Left lung (tissue), 10 donors: ENCODE results near the gene CENPF. TPM values are rescaled to one million over a fixed set of nuclear protein-coding genes. Genes with fewer than 3 reads are reported as not detected.
"Not testable (repeated sequence)": the region's sequence is repeated elsewhere in the genome, so short reads cannot be mapped to it uniquely, and the experiment has no call there.

Experiments
- ATAC-seq: fragments of 200-7000 bp; cut with Tn5 transposase; one replicate; pipeline ENCODE4 v1.9.1; 2020; ENCODE audit warnings: moderate library complexity
- DNase-seq, 4 donors: peaks; one replicate each; pipeline ENCODE4 v3.0.0-alpha.2; 2013 to 2020
- H3K27ac ChIP-seq, 2 donors: fragments of 200-600 bp; sonication (generic) in 1 of 2; one replicate each; pipeline versions ENCODE4 v1.5.0 to v1.8.0; 2020 to 2021
- H3K27me3 ChIP-seq, 2 donors: fragments of 200-600 bp; sonication (generic) in 1 of 2; one replicate each; pipeline versions ENCODE4 v1.5.0 to v1.8.0; 2020 to 2021
- H3K36me3 ChIP-seq, 2 donors: fragments of 200-600 bp; sonication (generic) in 1 of 2; one replicate each; pipeline versions ENCODE4 v1.5.0 to v1.8.0; 2020 to 2021
- H3K4me1 ChIP-seq, 2 donors: fragments of 200-600 bp; one replicate each; pipeline ENCODE4 v1.8.0; 2021
- H3K4me3 ChIP-seq, 2 donors: fragments of 200-600 bp; sonication (generic) in 1 of 2; one replicate each; pipeline versions ENCODE4 v1.5.0 to v1.8.0; 2020 to 2021; ENCODE audit warnings: mild to moderate bottlenecking in 1 of 2
- H3K9me3 ChIP-seq, 2 donors: fragments of 200-600 bp; sonication (generic) in 1 of 2; one replicate each; pipeline versions ENCODE4 v1.5.0 to v1.8.0; 2020 to 2021
- intact Hi-C, 2 donors: fragments of 100-400 bp; cut with DNase I; formaldehyde crosslinking; loops; one replicate each; pipeline versions ENCODE4 v1.11.2 to v1.14.2; 2022
- polyA plus RNA-seq, 6 donors: library from polyadenylated mRNA; unstranded; fragments of 120-200 nt; gene quantifications; one replicate each; pipeline ENCODE4 v1.2.1, GENCODE V29; 2013; ENCODE audit not compliant: insufficient read length in 6 of 6
- total RNA-seq, 2 donors: library from RNA; stranded (reverse); fragmentation: NEBNext Ultra II Directional; extraction: Animal tissue kit (Norgen Biotek cat#: 25700); gene quantifications; one replicate each; pipeline ENCODE4 v1.2.1, GENCODE V29; 2021
- TF ChIP-seq, protein P1 (sequence below), 2 donors: fragments of 200-600 bp; sonication (generic) in 1 of 2; IDR thresholded peaks; one replicate each; pipeline versions ENCODE4 v1.5.0 to v1.8.0; 2021; ENCODE audit warnings: antibody characterized with exemption in 2 of 2
- donor health status: DM: no; HTN: yes; CAD: no.
- donor health status: DM: no; HTN: no; CAD: no.

CENPF gene
- total and polyA plus RNA-seq, 8 donors = 3.4 to 157 (median 60.6) TPM

DNA sequence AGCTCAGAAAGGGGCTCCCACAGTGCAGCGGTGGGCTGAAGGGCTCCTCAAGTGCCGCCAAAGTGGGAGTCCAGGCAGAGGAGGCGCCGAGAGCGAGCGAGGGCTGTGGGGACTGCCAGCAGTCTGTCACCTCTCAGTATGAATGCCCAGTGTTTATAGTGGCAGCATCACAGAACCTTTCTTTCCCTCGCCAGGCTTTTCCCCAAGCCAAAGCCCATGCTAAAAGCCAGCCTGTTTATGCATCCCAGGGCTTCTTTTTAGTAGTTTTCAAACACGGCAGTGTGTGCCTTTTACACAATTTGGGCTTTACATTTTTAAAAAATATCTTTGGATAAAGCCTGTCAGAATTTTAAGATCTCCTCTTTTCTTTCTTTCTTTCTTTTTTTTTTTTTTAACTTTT is 70.6 kb downstream of the CENPF start:
- H3K27me3 ChIP-seq = no peaks in the 10 kb centered on the region
- intact Hi-C loops = no loop called here
- no peak overlapping the region for H3K27ac ChIP-seq
- DNase-seq (no peak), ATAC-seq (no peak)
- H3K4me1 ChIP-seq = no peaks in the 10 kb centered on the region
- TF ChIP-seq, protein P1, sequence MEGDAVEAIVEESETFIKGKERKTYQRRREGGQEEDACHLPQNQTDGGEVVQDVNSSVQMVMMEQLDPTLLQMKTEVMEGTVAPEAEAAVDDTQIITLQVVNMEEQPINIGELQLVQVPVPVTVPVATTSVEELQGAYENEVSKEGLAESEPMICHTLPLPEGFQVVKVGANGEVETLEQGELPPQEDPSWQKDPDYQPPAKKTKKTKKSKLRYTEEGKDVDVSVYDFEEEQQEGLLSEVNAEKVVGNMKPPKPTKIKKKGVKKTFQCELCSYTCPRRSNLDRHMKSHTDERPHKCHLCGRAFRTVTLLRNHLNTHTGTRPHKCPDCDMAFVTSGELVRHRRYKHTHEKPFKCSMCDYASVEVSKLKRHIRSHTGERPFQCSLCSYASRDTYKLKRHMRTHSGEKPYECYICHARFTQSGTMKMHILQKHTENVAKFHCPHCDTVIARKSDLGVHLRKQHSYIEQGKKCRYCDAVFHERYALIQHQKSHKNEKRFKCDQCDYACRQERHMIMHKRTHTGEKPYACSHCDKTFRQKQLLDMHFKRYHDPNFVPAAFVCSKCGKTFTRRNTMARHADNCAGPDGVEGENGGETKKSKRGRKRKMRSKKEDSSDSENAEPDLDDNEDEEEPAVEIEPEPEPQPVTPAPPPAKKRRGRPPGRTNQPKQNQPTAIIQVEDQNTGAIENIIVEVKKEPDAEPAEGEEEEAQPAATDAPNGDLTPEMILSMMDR (IDR thresholded peaks at IDR 0.05) = no peak
- peaks cover 0 to 2% of the 10 kb centered on the region in 2 donors for H3K9me3 ChIP-seq
- no peaks in the 10 kb centered on the region for H3K36me3 ChIP-seq
- H3K4me3 ChIP-seq = no peak overlapping the region

DNA sequence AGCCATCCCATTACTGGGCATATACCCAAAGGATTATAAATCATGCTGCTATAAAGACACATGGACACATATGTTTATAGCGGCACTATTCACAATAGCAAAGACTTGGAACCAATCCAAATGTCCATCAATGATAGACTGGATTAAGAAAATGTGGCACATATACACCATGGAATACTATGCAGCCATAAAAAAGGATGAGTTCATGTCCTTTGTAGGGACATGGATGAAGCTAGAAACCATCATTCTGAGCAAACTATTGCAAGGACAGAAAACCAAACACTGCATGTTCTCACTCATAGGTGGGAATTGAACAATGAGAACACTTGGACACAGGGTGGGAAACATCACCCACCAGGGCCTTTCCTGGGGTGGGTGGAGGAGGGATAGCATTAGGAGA is 72.5 kb downstream of the CENPF start:
- H3K27me3 ChIP-seq, H3K4me3 ChIP-seq, H3K27ac ChIP-seq, H3K9me3 ChIP-seq, ATAC-seq, H3K36me3 ChIP-seq, intact Hi-C loops, DNase-seq, H3K4me1 ChIP-seq: not testable (repeated sequence)

DNA sequence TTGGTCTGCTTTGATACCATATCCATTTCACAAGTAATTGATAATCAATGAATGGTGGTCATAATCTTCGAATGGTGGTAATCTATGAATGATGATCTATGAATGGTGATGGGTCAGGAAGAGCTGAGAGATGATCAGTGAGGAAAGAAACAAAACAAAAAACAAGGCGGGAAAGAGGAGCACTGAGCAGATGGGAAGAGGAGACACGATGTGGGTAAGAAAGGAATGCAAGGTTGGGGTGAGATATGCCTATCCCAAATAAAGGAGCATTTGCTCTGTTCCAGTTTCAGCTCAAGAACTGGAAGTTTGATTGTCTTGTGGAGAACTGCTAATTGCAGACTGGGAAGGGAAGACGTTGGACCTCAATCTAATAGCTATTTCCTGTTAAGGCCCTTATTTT is 73.8 kb downstream of the CENPF start:
- ATAC-seq = no peak

DNA sequence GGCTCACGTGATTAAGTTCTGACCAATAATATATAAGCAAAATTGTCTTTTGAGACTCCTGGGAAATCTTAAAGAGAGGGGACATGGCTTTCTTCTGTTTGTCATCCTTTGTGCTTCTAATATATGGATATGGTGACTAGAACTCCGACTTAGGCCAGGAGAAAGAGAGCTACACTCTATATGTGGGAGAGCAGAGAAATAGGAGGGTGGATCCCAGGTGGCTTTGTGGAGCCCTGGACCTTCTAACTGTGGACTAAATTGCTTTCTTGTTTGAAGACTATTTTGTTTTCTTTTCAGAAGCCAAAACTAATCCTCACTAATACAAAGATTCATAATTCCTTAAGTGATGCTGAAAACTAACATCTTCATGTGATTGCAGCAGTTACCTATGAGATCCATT is 75.0 kb downstream of the CENPF start:
- TF ChIP-seq, protein P1 (IDR thresholded peaks at IDR 0.05) = no peak
- intact Hi-C loops = no loop called here
- DNase-seq (no peak), ATAC-seq (no peak)
- no peaks in the 10 kb centered on the region for H3K9me3 ChIP-seq
- no peaks in the 10 kb centered on the region for H3K27me3 ChIP-seq
- no peaks in the 10 kb centered on the region for H3K36me3 ChIP-seq
- H3K4me1 ChIP-seq = no peaks in the 10 kb centered on the region
- no peak overlapping the region for H3K4me3 ChIP-seq
- H3K27ac ChIP-seq = no peak overlapping the region

More for the DNA sequence above, 73.8 kb downstream of the CENPF start:
- no peaks in the 10 kb centered on the region for H3K4me1 ChIP-seq
- DNase-seq = no peak
- no peaks in the 10 kb centered on the region for H3K36me3 ChIP-seq
- intact Hi-C loops = no loop called here
- H3K4me3 ChIP-seq = no peak overlapping the region
- H3K27ac ChIP-seq = no peak overlapping the region
- TF ChIP-seq, protein P1 (IDR thresholded peaks at IDR 0.05) = no peak
- no peaks in the 10 kb centered on the region for H3K27me3 ChIP-seq
- peaks cover 0 to 2% of the 10 kb centered on the region in 2 donors for H3K9me3 ChIP-seq

- Histone ChIP-seq H3K27ac (no peak overlapping the region), H3K27me3 (peaks cover 0 to under 1% of the 10 kb centered on the region in 2 donors), H3K4me3 (no peak overlapping the region), H3K9me3 (no peaks in the 10 kb centered on the region), H3K36me3 (no peaks in the 10 kb centered on the region), H3K4me1 (no peaks in the 10 kb centered on the region)
- ATAC-seq (no peak), DNase-seq (no peak)
- intact Hi-C loops = no loop called here
- TF ChIP-seq, protein P1 (IDR thresholded peaks at IDR 0.05) = no peak
Measured at GRCh38 chr1:214678386-214678785, 75.4 kb downstream of the CENPF start.

DNA sequence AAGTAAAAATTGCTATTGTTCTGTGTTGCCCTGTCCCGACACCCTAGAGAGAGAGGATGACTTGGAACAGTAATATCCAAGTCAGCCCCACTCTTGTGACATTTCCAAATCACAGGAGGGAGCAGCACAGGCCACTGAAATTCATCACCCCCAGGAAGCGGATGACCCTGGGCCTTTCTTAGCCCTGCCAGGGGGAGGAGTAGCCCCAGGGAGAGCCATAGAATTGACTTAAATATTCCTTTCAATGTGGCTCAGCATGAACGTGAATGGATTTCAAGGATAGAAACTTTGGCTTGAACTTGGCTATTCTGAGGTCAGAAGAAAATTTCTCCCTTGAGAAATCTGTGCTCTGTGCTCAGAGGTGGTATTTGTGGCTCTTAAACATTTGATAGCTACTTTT is 80.6 kb downstream of the CENPF start:
- Histone ChIP-seq H3K36me3 (no peaks in the 10 kb centered on the region), H3K27me3 (peaks cover 0 to 7% of the 10 kb centered on the region in 2 donors), H3K27ac (no peak overlapping the region), H3K9me3 (no peaks in the 10 kb centered on the region), H3K4me3 (no peak overlapping the region), H3K4me1 (no peaks in the 10 kb centered on the region)
- intact Hi-C loops = no loop called here
- TF ChIP-seq, protein P1 (IDR thresholded peaks at IDR 0.05) = no peak
- ATAC-seq (no peak), DNase-seq (no peak)
